NCI-H187 treated with DMSO at 0.1 percent for 48 hours (cell line): ENCODE measurements around the gene FGFRL1.

Experiments used
- DNase-seq: peaks from one replicate; lab custom pipeline; 2025; lab: John Stamatoyannopoulos, UW

FGFRL1 gene

GRCh38 chr4:1023075-1023640 is 11.7 kb downstream of the FGFRL1 start:
- no peak for DNase-seq

DNA sequence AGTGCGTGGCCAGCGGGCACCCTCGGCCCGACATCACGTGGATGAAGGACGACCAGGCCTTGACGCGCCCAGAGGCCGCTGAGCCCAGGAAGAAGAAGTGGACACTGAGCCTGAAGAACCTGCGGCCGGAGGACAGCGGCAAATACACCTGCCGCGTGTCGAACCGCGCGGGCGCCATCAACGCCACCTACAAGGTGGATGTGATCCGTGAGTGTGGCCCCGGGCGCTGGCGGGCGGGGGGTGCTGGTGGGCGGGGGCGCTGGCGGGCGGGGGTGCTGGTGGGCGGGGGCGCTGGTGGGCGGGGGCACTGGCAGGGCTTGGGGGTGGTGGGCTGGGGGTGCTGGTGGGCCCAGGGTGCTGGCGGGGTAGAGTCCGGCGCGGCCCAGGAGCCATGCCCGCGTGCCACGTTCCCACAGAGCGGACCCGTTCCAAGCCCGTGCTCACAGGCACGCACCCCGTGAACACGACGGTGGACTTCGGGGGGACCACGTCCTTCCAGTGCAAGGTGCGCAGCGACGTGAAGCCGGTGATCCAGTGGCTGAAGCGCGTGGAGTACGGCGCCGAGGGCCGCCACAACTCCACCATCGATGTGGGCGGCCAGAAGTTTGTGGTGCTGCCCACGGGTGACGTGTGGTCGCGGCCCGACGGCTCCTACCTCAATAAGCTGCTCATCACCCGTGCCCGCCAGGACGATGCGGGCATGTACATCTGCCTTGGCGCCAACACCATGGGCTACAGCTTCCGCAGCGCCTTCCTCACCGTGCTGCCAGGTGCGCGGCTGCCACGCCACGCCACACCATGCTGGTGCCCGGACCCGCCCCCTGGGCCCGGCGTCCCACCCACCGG is 12.7 kb downstream of the FGFRL1 start:
- DNase-seq = no peak

DNA sequence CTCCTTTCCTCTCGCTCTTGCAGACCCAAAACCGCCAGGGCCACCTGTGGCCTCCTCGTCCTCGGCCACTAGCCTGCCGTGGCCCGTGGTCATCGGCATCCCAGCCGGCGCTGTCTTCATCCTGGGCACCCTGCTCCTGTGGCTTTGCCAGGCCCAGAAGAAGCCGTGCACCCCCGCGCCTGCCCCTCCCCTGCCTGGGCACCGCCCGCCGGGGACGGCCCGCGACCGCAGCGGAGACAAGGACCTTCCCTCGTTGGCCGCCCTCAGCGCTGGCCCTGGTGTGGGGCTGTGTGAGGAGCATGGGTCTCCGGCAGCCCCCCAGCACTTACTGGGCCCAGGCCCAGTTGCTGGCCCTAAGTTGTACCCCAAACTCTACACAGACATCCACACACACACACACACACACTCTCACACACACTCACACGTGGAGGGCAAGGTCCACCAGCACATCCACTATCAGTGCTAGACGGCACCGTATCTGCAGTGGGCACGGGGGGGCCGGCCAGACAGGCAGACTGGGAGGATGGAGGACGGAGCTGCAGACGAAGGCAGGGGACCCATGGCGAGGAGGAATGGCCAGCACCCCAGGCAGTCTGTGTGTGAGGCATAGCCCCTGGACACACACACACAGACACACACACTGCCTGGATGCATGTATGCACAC is 13.6 kb downstream of the FGFRL1 start:
- no peak for DNase-seq

DNA sequence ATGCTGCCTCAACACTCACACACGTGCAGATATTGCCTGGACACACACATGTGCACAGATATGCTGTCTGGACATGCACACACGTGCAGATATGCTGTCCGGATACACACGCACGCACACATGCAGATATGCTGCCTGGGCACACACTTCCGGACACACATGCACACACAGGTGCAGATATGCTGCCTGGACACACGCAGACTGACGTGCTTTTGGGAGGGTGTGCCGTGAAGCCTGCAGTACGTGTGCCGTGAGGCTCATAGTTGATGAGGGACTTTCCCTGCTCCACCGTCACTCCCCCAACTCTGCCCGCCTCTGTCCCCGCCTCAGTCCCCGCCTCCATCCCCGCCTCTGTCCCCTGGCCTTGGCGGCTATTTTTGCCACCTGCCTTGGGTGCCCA is 14.7 kb downstream of the FGFRL1 start:
- no peak for DNase-seq

DNA sequence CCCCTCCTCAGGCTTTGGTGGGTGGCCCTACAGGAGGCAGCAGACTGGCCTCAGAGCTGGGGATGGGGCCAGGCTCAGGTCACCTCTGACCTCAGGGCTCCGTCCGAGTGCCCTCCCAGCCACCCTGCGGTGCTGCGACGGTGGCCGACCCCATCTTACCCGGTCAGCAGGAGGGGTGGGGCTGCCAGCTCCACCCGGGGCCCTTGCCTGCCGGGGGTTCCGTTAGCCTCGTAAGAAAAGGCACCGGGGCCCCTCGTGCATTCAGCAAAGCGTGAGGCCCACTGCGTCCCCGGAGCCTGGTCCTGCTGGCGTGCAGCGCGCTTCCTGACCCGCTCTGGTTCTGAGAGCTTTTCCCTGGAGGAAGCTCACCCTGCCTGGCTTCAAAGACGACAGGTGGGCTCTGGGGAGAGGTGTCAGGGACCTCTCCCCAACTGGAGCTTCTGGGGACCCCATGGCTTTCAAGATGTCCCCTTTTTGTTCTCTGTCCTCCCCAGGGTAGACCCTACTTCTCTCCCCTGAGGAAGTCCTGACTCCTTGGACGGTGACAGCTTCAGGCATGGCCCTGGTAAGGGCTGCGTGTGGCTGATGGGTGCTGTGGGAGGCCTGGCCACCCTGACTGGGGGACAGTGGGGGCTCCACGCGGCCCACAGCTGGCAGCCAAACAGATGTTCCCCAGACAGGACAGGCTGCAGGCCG is 15.9 kb downstream of the FGFRL1 start:
- DNase-seq = no peak

DNA sequence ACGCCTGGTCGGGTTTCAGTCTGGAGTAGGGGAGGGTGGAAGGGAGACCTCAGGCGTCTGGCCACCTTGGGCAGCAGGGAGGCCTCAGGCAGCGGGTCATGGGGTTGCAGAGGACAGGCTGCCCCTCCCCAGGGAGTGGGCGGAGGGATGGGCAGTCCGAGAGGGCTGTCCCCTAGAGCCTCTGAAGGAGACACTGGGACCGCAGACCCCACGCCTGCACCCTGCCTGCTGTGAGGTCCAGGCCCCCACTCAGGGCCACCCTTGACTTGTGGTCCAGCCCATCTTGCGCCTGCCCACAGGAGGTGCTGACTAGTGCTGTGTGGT is 16.5 kb downstream of the FGFRL1 start:
- no peak for DNase-seq

DNA sequence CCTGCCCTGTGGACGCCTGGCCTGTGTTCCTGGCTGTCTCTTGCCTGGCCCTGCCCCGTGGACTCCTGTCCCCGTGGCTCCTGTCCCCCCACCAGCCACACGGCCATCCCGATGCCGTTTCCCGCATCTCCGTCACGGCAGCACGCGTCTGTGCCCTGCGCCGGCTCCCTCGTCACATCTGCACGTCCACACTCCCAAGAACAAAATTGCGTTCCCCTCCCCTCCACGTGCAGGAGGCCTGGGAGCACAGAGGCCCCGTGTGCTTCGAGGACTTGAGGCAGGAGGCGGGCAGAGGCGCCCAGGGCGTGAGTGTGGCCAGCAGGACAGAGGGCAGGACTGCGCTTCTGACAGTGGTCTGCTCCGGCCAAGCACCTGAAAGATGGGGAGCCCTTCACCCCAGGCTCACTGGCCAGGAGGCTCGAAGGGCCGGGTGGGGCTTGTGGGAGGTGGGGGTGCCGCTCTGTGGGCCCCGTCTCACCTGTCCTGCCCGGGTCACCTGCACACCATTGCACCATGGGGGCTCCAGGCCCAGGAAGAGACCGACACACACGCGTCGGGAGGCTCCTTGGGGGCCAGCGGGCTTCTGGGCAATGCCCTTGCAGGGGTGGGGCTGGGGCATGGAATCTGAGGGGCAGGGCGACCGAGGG is 17.3 kb downstream of the FGFRL1 start:
- no peak for DNase-seq

GRCh38 chr4:1029529-1029928 is 18.1 kb downstream of the FGFRL1 start:
- DNase-seq = no peak

DNA sequence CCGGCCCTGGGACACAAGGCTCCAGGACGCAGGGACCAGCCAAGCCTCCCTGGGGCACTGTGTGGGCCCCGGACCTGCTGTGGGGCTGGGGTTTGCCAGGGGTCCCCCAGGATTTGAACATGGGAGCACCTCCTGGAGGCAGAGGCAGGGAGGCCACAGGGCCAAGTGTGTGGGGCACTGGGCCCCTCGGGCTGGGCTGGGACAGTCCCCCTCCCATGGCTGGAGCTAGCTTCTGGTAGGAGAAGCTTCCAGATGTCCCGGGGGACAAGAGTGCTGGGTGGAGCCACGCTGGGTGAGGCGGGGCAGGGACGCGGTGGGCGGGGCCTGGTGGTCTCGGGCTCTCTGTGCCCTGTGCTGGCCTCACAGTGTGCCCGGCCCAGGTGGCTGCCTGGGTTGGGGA is 18.6 kb downstream of the FGFRL1 start:
- no peak for DNase-seq

DNA sequence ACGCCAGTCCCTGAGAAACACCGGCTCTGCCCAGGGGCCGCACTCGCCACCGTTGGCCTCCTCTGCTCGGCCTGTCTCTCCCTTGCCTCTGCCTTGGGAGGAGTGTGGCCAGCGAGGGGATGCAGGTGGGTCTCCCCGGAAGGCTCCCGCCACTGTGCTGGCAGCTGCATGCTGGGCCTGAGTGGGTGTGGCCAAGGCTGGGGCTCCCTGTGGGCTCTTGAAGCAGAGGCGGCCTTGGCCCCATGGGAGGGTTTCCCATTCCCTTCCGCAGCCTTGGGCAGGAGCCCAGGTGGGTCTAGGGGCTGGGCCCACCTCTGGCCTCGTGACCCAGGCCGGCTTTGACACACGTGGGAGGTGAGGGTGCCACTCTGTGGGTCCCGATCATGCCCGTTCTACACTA is 19.1 kb downstream of the FGFRL1 start:
- DNase-seq = no peak

DNA sequence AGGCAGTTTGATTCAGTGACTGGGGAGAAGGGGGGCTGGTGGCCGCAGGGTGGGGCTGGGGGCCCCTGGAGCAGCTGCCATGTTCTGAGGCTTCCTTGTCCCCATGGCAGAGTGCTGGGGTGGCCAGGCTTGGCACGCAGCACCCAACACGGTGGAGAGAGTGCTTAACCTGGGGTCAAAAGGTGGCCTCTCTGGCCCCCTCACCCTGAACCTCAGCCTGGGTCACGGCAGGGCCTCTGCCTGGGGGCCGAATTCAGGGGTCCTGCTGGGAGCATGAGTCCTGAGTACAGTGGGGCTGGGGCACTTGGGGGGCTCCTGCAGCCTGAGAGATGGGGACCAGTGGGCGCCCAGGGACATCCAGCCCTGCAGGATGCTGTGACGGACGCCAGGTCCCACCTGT is 19.9 kb downstream of the FGFRL1 start:
- DNase-seq = no peak

DNA sequence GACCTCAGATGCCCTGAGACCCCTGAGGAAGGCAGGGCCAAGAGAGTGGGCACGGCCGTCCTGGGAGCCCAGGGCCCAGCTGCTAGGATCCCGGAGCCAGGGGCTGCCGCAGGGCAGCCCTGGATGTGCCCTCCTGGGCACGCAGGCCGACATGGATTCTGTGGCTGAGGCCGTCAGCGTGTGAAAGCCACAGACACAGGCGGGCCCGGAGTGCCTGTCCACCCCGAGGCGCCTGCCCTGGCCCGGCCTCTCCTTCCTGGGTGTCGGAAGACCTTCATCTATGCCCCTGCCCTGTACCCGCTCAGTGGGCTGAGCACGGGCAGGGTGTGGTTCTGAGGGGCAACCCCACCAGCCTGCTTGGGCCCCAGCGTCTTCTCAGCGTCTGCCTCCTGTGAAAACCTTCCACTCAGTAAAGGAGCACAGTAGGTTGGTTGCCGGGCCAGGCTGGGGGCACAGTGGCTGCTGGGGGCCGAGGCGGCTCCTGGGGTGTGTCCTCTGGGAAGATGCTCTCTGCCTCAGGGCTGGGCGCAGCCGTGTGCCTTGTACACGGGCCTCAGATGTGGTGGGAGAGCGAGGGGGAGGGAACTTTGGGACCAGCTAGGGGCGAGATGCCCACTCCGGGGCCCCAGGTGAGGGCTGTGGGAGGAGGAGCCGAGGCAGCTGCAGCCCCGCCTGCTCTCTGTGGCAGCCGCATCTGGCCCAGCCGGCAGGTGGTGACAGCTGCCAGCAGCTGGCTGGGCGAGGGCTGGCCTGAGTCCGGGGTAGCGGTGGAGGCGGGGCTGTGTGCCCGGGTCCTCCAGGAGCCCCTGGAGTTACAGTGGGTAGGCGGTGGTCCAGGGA is 20.8 kb downstream of the FGFRL1 start:
- DNase-seq = no peak

DNA sequence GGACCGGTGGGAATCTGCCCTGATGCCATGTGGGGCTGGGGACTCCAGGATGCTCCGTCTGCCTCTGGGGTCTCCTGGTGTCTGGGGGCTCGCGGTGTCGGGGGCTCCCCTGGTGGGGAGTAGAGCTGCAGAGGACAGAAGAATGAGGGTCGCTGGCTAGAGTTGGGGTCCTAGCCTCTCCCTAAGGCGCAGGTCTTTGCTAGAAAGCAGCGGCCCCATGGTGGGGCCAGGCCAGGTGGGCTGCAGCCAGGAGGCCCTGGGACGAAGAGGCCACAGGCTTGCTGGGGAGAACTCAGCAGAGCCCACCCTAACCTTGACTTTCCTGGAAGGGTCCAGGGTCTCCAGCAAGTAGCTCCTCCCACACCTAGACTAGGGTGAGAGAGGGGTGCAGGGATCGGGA is 21.4 kb downstream of the FGFRL1 start:
- DNase-seq = no peak

DNA sequence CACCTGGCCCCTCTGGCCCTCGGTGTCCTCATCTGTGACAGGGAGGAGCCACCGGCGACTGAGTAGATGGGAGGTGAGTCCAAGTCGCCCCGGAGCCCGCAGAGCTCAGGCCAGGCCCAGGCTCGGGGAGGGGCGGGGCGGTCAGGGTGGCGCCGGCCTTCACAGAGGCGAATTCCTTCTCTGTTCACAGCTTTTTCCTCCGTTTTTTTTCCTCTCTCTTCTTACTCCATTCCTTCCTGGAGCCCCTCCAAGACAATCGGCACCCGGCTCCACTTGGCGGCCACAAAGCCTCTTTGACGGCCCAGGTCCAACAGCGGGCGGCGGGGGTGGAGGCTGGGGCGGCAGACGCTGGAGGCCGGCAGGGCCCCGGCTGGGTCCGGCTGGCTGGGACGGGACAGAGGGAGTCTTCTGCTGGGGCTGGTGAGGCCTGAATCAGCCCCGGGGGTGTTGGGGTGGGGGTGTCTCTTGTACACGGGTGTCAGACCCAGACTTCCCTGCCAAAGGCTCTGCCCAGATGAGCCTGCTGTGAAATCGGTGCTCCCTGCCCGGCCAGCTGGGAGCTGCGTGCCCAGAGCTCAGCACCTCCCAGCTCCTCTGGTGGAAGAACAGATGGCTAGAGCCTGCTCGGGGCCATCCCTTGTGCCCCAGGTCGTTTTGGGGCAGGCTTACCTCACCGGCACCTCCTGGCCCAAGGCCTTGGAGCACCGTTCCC is 22.6 kb downstream of the FGFRL1 start:
- no peak for DNase-seq

GRCh38 chr4:1035510-1035909 is 24.1 kb downstream of the FGFRL1 start:
- DNase-seq = no peak

DNA sequence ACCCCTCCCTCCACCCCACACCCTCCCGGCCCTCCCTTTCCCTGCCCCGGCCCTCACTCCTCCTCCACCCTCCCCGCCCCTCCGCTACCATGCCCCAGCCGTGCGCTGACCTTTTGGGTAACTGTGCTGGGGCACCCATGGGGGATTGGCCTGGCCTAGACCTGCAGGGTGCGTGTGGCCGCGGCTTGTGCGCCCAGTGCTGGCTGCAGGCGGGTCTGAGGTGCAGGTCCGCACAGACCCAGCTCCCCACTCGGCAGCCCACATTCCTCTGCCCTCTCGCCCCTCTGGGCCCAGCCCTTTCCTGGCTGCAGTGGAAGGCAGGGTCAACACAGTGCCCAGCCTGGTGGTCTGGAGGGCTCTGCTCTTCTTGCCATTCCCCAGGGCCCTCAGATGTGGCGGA is 24.7 kb downstream of the FGFRL1 start:
- DNase-seq = no peak

- DNase-seq = no peak
These were observed 25.8 kb downstream of the FGFRL1 start for GRCh38 chr4:1036976-1037810.

DNA sequence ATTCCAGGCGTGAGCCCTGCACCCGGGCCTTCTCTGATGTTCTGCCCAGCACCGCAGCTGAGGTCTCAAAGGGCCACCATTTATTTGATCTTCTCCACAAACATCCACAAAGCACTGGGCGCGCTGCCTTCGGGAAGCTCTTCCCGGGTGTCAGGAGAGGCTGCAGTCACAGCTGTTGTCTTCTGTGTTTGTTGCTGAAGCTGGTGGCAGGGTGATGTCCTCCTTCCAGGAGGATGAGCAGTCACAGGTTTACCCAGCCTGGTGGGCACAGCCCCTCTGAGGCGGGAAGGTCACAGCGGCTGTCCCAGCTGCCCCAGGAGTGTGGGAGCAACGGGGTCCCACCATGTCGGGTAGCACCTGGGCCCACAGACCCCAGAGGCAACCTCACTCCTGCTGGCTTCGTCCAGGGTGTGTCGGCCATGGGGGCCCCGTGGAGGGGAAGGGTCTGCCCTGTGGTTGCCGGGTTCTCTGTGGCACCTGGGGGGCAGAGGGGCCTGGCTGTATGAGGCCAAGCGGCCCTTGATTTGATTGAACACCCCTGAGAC is 27.6 kb downstream of the FGFRL1 start:
- DNase-seq = no peak

GRCh38 chr4:1039493-1040343 is 28.3 kb downstream of the FGFRL1 start:
- no peak for DNase-seq
